ENCODE data around the gene CUL1. TPM values are rescaled to one million over a fixed set of nuclear protein-coding genes. Genes with fewer than 3 reads are reported as not detected.

The CUL1 gene
- total RNA-seq, 2 donors from 2014 or later, result 35.0 to 42.1 TPM

DNA sequence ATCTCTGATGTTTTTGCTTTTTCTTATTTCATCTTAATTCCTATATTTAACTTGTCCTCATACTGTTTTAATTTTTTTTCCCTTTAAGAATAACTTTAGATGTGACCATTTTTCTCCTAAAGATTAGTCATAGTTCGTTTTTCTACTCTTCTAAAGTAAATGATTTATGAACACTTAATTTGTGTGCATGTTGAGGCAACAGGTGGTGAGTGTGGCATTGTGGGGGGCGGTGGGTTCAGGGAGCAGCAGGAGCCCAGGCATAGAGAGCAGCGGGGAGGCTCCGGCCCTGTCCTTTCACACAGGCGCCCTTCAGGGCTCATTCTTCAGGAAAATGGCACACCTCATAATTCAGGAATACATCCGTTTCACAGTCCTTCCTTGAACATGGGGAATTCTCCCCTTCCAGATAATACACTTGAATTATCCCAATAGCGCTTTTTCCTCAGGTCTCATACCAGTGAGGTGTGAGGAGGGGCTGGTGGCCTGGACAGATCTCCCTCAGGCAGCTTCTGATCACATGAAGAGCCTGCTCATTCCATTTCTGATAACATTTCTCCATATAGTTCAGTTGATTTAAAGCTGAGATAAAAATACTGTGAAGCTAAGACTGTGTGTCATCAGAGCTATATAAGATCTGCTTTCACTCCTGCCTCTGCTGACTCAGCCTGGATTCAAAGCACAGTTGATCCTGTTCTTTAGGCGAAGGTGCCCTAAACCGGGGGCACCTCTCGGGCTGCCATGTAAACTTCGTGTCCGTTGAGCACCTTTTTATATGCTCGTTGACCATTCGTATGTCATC lies 40.2 kb downstream of the CUL1 start:
- Histone ChIP-seq H3K36me3 (ENCODE audit: control insufficient read depth, insufficient read depth, low read length) (peaks cover 55% of the 10 kb centered on the region), H3K9me3 (ENCODE audit: control insufficient read depth, low read length) (peaks cover 7% of the 10 kb centered on the region), H3K27me3 (ENCODE audit: control insufficient read depth, insufficient read depth, low read length, poor library complexity, severe bottlenecking) (no peaks in the 10 kb centered on the region), H3K4me1 (ENCODE audit: control insufficient read depth, insufficient read depth, low read length) (no peaks in the 10 kb centered on the region), H3K9ac (ENCODE audit: extremely low read depth, low read length, poor library complexity, severe bottlenecking) (no peak overlapping the region), H3K4me3 (ENCODE audit: low read length) (no peak overlapping the region), H3K27ac (ENCODE audit: low read depth, low read length) (no peak overlapping the region)
- H3K4me3 Mint-ChIP-seq, result no peak overlapping the region
- H3K27ac Mint-ChIP-seq, result no peak overlapping the region
- 92 to 95% methylated on average over 11 to 14 of the region's 14 CpGs for WGBS, 2 experiments (ENCODE audit: insufficient coverage in 1 of 2, insufficient read length in 1 of 2)
- H3K4me1 Mint-ChIP-seq, result no peaks in the 10 kb centered on the region
- peaks cover 62% of the 10 kb centered on the region for H3K36me3 Mint-ChIP-seq (ENCODE audit: low read depth)
- TF ChIP-seq, protein P1, sequence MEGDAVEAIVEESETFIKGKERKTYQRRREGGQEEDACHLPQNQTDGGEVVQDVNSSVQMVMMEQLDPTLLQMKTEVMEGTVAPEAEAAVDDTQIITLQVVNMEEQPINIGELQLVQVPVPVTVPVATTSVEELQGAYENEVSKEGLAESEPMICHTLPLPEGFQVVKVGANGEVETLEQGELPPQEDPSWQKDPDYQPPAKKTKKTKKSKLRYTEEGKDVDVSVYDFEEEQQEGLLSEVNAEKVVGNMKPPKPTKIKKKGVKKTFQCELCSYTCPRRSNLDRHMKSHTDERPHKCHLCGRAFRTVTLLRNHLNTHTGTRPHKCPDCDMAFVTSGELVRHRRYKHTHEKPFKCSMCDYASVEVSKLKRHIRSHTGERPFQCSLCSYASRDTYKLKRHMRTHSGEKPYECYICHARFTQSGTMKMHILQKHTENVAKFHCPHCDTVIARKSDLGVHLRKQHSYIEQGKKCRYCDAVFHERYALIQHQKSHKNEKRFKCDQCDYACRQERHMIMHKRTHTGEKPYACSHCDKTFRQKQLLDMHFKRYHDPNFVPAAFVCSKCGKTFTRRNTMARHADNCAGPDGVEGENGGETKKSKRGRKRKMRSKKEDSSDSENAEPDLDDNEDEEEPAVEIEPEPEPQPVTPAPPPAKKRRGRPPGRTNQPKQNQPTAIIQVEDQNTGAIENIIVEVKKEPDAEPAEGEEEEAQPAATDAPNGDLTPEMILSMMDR (conservative IDR thresholded peaks at IDR 0.05), result no peak
- DNase-seq, result no peak
- H3K9me3 Mint-ChIP-seq, result peaks cover 13% of the 10 kb centered on the region
- H3K27me3 Mint-ChIP-seq (ENCODE audit: insufficient read depth), result no peaks in the 10 kb centered on the region

- H3K4me3 ChIP-seq (ENCODE audit: low read length), result no peak overlapping the region
- H3K27me3 ChIP-seq (ENCODE audit: control insufficient read depth, insufficient read depth, low read length, poor library complexity, severe bottlenecking), result no peaks in the 10 kb centered on the region
- Mint-ChIP-seq H3K4me1 (peaks cover 6% of the 10 kb centered on the region), H3K4me3 (no peak overlapping the region), H3K9me3 (peaks cover 20% of the 10 kb centered on the region), H3K27me3 (ENCODE audit: insufficient read depth) (no peaks in the 10 kb centered on the region), H3K27ac (no peak overlapping the region), H3K36me3 (ENCODE audit: low read depth) (peaks cover 34% of the 10 kb centered on the region)
- no peak for DNase-seq
- H3K9me3 ChIP-seq (ENCODE audit: control insufficient read depth, low read length), result peaks cover 7% of the 10 kb centered on the region
- no peaks in the 10 kb centered on the region for H3K4me1 ChIP-seq (ENCODE audit: control insufficient read depth, insufficient read depth, low read length)
- H3K27ac ChIP-seq (ENCODE audit: low read depth, low read length), result no peak overlapping the region
- no peak overlapping the region for H3K9ac ChIP-seq (ENCODE audit: extremely low read depth, low read length, poor library complexity, severe bottlenecking)
- TF ChIP-seq, protein P1 (conservative IDR thresholded peaks at IDR 0.05), result no peak
- H3K36me3 ChIP-seq (ENCODE audit: control insufficient read depth, insufficient read depth, low read length), result peaks cover 16% of the 10 kb centered on the region
- WGBS, 2 experiments (ENCODE audit: insufficient coverage in 1 of 2, insufficient read length in 1 of 2), result 78 to 79% methylated on average over 3 of the region's 3 CpGs
Observed at GRCh38 chr7:148746135-148746534, 47.4 kb downstream of the CUL1 start.

DNA sequence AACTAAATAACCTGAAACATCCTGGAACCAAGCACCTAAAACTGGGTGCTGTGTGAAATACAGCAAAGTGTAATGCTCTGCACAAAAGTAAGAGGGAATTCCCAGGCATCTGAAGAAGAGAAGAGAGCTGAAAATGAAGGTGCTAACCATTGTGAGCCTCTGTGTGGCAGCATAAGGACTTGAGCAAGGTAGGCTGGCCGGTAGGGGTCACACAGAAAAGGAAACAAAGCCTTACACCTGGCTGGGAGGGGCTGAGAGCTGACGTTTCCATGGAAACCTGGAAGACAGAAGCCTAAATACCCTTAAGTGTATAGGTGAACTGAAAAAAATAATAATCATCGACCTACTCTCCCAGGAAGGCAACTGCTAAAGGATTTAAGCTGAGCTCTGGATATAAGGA lies 48.6 kb downstream of the CUL1 start:
- peaks cover 32% of the 10 kb centered on the region for H3K36me3 Mint-ChIP-seq (ENCODE audit: low read depth)
- DNase-seq, result peak; percentile 92
- no peak overlapping the region for H3K27ac ChIP-seq (ENCODE audit: low read depth, low read length)

More for the DNA sequence above, 48.6 kb downstream of the CUL1 start:
- TF ChIP-seq, protein P1 (conservative IDR thresholded peaks at IDR 0.05), result peak; percentile 85
- Mint-ChIP-seq H3K27me3 (ENCODE audit: insufficient read depth) (no peaks in the 10 kb centered on the region), H3K4me1 (peaks cover 6% of the 10 kb centered on the region), H3K9me3 (peaks cover 14% of the 10 kb centered on the region), H3K27ac (peak overlapping the region; percentile 54), H3K4me3 (no peak overlapping the region)
- Histone ChIP-seq H3K27me3 (ENCODE audit: control insufficient read depth, insufficient read depth, low read length, poor library complexity, severe bottlenecking) (no peaks in the 10 kb centered on the region), H3K9ac (ENCODE audit: extremely low read depth, low read length, poor library complexity, severe bottlenecking) (no peak overlapping the region), H3K36me3 (ENCODE audit: control insufficient read depth, insufficient read depth, low read length) (peaks cover 9% of the 10 kb centered on the region), H3K4me3 (ENCODE audit: low read length) (no peak overlapping the region), H3K9me3 (ENCODE audit: control insufficient read depth, low read length) (peaks cover 7% of the 10 kb centered on the region), H3K4me1 (ENCODE audit: control insufficient read depth, insufficient read depth, low read length) (no peaks in the 10 kb centered on the region)
- WGBS, 2 experiments (ENCODE audit: insufficient coverage in 1 of 2, insufficient read length in 1 of 2), result 22% methylated on average over 3 of the region's 3 CpGs; no CpG with 5 or more reads in 1 of the 2 experiments
